Panc1 (cell line): ENCODE data around the gene CFAP100. TPM values are rescaled to one million over a fixed set of nuclear protein-coding genes. Genes with fewer than 3 reads are reported as not detected.

Source experiments
- ATAC-seq: fragments of 200-7000 bp; cut with Tn5 transposase; 2 replicates; pipeline ENCODE4 v1.9.1; 2020; ENCODE audit warnings: mild to moderate bottlenecking, moderate library complexity
- BruUV-seq: library from RNA; stranded (reverse); fragments of 400-500 nt; replicated peaks from 2 replicates; lab custom pipeline; 2021; lab: Mats Ljungman, UMichigan
- CTCF ChIA-PET: fragments of 300-600 bp; sonication (Branson Sonifier 250); formaldehyde crosslinking; loops from one replicate; lab custom pipeline; 2022; ENCODE audit warnings: antibody characterized with exemption; lab: Charles Lee
- POLR2A ChIA-PET: fragments of 300-600 bp; sonication (Branson Sonifier 250); formaldehyde crosslinking; loops from one replicate; lab custom pipeline; 2022; ENCODE audit warnings: antibody characterized with exemption; lab: Charles Lee
- DNase-seq: peaks from one replicate; pipeline ENCODE4 v3.0.0-alpha.2; 2010; ENCODE audit warnings: low read depth, low spot score
- H3K27ac ChIP-seq: 2 replicates; pipeline ENCODE4 v1.5.1; 2011; ENCODE audit warnings: mild to moderate bottlenecking, low read length, inconsistent platforms
- H3K27me3 ChIP-seq: fragments of 200-500 bp; sonication (Bioruptor generic); 2 replicates; pipeline ENCODE4 v1.6.0; 2014; ENCODE audit warnings: low read length, inconsistent platforms; ENCODE audit not compliant: control insufficient read depth, insufficient read depth
- H3K36me3 ChIP-seq: fragments of 200-500 bp; sonication (Bioruptor generic); 2 replicates; pipeline ENCODE4 v1.5.1; 2014; ENCODE audit warnings: inconsistent platforms, mild to moderate bottlenecking, low read length, moderate library complexity; ENCODE audit not compliant: control insufficient read depth, insufficient read depth
- H3K4me1 ChIP-seq: 2 replicates; pipeline ENCODE4 v1.5.1; 2011; ENCODE audit warnings: inconsistent platforms, mild to moderate bottlenecking, low read length, moderate library complexity; ENCODE audit not compliant: control insufficient read depth, insufficient read depth
- H3K4me3 ChIP-seq, 2 experiments: 2 replicates each; pipeline ENCODE4 v1.5.1; 2011 to 2012; ENCODE audit warnings: low read depth in 2 of 2, low read length in 2 of 2, mild to moderate bottlenecking in 2 of 2, inconsistent platforms in 1 of 2, moderate library complexity in 1 of 2
- H3K9me3 ChIP-seq: fragments of 200-500 bp; sonication (Bioruptor generic); 2 replicates; pipeline ENCODE4 v1.5.1; 2014; ENCODE audit warnings: low read depth, mild to moderate bottlenecking, inconsistent platforms, low read length, moderate library complexity; ENCODE audit not compliant: control insufficient read depth, insufficient read depth
- POLR2AphosphoS5 ChIP-seq: IDR thresholded peaks from 2 replicates; pipeline ENCODE4 v1.6.1; 2012; ENCODE audit warnings: mild to moderate bottlenecking, low read depth, low read length, moderate library complexity
- SIN3A ChIP-seq: IDR thresholded peaks from 2 replicates; pipeline ENCODE4 v1.6.1; 2012; ENCODE audit warnings: low read depth, mild to moderate bottlenecking, low read length, moderate library complexity, borderline replicate concordance; ENCODE audit not compliant: insufficient read depth
- TCF7L2 ChIP-seq: IDR thresholded peaks from 2 replicates; pipeline ENCODE4 v1.6.1; 2011; ENCODE audit warnings: mild to moderate bottlenecking, low read depth, low read length, inconsistent platforms
- in situ Hi-C: cut with HindIII; loops from 2 replicates; pipeline ENCODE4 v1.10.0; 2016; ENCODE audit warnings: low sequenced_read_pairs, low pct_unique_long_range_greater_than_20kb
- intact Hi-C: fragments of 100-400 bp; cut with micrococcal nuclease; formaldehyde crosslinking; loops from one replicate; pipeline ENCODE4 v1.10.0; 2022; ENCODE audit not compliant: unreplicated experiment
- total RNA-seq: library from RNA; stranded (reverse); gene quantifications from one replicate; pipeline ENCODE4 v1.2.1, GENCODE V29; 2021; ENCODE audit not compliant: unreplicated experiment
- TF ChIP-seq, protein P1 (sequence below), 2 experiments: IDR thresholded peaks; 2 replicates each; pipeline ENCODE4 v1.6.1; 2011 to 2012; ENCODE audit warnings: low read depth in 2 of 2, control low read depth in 1 of 2, low read length in 1 of 2, mild to moderate bottlenecking in 1 of 2, moderate library complexity in 1 of 2; ENCODE audit not compliant: insufficient read depth in 1 of 2
- TF ChIP-seq, protein P2 (sequence below): fragments of 450-650 bp; IDR thresholded peaks from 2 replicates; pipeline ENCODE4 v1.5.1; 2017; ENCODE audit warnings: mild to moderate bottlenecking

Gene CFAP100
- total RNA-seq, 1 experiment from 2014 or later: not detected

GRCh38 chr3:126436826-126437717, 42.4 kb downstream of the CFAP100 start:
- ATAC-seq (no peak), DNase-seq (no peak)
- no peaks in the 10 kb centered on the region for H3K36me3 ChIP-seq
- ChIA-PET POLR2A (interaction anchor here (0.5 kb wide), 1 partner anchor 1152 kb away, joined by 8 read pairs; no protein-coding TSS in a partner anchor), CTCF (no interaction called here)
- H3K27ac ChIP-seq: no peak overlapping the region
- no peaks in the 10 kb centered on the region for H3K27me3 ChIP-seq
- no TSS peak for BruUV-seq
- in situ Hi-C loops (no loop called here), intact Hi-C loops (no loop called here)
- no peaks in the 10 kb centered on the region for H3K9me3 ChIP-seq
- H3K4me1 ChIP-seq: no peaks in the 10 kb centered on the region
- H3K4me3 ChIP-seq: no peak overlapping the region
- TF ChIP-seq, protein P1, sequence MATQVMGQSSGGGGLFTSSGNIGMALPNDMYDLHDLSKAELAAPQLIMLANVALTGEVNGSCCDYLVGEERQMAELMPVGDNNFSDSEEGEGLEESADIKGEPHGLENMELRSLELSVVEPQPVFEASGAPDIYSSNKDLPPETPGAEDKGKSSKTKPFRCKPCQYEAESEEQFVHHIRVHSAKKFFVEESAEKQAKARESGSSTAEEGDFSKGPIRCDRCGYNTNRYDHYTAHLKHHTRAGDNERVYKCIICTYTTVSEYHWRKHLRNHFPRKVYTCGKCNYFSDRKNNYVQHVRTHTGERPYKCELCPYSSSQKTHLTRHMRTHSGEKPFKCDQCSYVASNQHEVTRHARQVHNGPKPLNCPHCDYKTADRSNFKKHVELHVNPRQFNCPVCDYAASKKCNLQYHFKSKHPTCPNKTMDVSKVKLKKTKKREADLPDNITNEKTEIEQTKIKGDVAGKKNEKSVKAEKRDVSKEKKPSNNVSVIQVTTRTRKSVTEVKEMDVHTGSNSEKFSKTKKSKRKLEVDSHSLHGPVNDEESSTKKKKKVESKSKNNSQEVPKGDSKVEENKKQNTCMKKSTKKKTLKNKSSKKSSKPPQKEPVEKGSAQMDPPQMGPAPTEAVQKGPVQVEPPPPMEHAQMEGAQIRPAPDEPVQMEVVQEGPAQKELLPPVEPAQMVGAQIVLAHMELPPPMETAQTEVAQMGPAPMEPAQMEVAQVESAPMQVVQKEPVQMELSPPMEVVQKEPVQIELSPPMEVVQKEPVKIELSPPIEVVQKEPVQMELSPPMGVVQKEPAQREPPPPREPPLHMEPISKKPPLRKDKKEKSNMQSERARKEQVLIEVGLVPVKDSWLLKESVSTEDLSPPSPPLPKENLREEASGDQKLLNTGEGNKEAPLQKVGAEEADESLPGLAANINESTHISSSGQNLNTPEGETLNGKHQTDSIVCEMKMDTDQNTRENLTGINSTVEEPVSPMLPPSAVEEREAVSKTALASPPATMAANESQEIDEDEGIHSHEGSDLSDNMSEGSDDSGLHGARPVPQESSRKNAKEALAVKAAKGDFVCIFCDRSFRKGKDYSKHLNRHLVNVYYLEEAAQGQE (IDR thresholded peaks at IDR 0.05; ENCODE audit: insufficient read depth in 1 of 2, low read depth in 2 of 2, low read length in 1 of 2): no peak

GRCh38 chr3:126438186-126438585, 43.5 kb downstream of the CFAP100 start:
- H3K4me1 ChIP-seq: no peaks in the 10 kb centered on the region
- no peak for DNase-seq
- no peaks in the 10 kb centered on the region for H3K36me3 ChIP-seq
- H3K4me3 ChIP-seq: no peak overlapping the region
- no TSS peak for BruUV-seq
- ATAC-seq: no peak
- intact Hi-C loops: no loop called here
- no peaks in the 10 kb centered on the region for H3K9me3 ChIP-seq
- POLR2A ChIA-PET: no interaction called here
- no peak overlapping the region for H3K27ac ChIP-seq
- in situ Hi-C loops: no loop called here
- TF ChIP-seq SIN3A (no peak), POLR2AphosphoS5 (no peak), TCF7L2 (no peak)
- TF ChIP-seq, protein P2, sequence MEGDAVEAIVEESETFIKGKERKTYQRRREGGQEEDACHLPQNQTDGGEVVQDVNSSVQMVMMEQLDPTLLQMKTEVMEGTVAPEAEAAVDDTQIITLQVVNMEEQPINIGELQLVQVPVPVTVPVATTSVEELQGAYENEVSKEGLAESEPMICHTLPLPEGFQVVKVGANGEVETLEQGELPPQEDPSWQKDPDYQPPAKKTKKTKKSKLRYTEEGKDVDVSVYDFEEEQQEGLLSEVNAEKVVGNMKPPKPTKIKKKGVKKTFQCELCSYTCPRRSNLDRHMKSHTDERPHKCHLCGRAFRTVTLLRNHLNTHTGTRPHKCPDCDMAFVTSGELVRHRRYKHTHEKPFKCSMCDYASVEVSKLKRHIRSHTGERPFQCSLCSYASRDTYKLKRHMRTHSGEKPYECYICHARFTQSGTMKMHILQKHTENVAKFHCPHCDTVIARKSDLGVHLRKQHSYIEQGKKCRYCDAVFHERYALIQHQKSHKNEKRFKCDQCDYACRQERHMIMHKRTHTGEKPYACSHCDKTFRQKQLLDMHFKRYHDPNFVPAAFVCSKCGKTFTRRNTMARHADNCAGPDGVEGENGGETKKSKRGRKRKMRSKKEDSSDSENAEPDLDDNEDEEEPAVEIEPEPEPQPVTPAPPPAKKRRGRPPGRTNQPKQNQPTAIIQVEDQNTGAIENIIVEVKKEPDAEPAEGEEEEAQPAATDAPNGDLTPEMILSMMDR: no peak
- TF ChIP-seq, protein P1 (IDR thresholded peaks at IDR 0.05; ENCODE audit: insufficient read depth in 1 of 2, low read depth in 2 of 2, low read length in 1 of 2): no peak
- H3K27me3 ChIP-seq: no peaks in the 10 kb centered on the region
- CTCF ChIA-PET: no interaction called here
